Activated CD8-positive, alpha-beta memory T cell treated with anti-CD3 and anti-CD28 coated beads, Interleukin-2, amount 50 U/mL, for 48 hours (primary cell): ENCODE results near the gene DHX58.

Experiments used
- DNase-seq: peaks from one replicate; pipeline ENCODE4 v3.0.0-alpha.2; 2020

Gene DHX58

GRCh38 chr17:42079541-42079940 lies 33.0 kb downstream of the DHX58 start:
- no peak for DNase-seq

DNA sequence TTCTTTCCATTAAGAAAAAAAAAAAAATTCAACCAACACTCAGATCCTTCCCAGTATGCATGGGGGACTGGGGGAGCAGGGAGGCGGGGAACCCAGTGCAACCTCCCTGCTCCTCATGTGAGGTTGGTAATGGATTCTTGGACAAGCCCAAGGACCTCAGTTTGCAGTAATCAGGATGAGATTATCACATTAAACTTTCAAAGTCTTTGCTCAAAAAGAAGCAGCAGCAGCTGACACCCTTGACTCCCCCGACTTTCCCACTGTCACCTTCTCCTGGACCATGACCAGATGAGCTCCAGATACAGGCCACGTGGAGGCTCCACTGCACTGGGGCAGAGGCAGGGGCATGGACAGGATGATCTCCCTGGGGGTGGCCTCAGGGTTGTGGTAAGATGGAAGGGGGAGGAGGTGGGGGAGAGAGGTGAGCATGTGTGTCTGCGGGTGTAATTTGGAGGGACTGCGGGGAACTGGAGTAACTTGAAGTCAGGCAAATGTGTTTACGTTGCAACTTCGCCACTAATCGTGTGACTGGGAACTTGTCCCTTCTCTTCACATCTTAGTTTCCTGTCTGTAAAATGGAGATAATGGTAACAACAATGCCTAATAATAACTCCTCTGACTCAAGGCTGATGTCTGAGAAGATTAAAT lies 34.0 kb downstream of the DHX58 start:
- no peak for DNase-seq

- no peak for DNase-seq
Observed at GRCh38 chr17:42077755-42078154, 34.8 kb downstream of the DHX58 start.

GRCh38 chr17:42076797-42077559 lies 35.5 kb downstream of the DHX58 start:
- DNase-seq: no peak

DNA sequence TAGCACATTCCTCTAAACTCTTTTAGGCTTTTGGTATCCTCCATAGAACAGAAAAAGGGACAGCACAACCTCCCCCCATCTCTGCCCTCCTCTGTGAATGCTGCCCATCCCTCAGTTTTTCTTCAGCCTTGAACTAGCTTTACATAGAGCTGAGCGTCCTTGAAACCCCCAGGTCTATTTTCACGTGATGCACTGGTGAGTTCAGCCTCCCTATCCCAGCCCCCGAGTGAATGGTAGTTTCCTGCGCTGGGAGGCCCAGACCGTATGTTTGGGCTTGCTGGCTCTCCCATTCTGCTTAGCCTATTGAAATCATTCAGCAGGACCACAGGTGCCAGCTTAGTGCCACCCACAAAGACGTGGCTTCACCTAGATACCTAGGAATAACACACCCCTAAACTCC lies 36.7 kb downstream of the DHX58 start:
- no peak for DNase-seq

GRCh38 chr17:42072323-42073187 lies 40.0 kb downstream of the DHX58 start:
- no peak for DNase-seq

GRCh38 chr17:42071810-42072209 lies 40.7 kb downstream of the DHX58 start:
- DNase-seq: peak; percentile 65

GRCh38 chr17:42068979-42069378 lies 43.5 kb downstream of the DHX58 start:
- DNase-seq: no peak

DNA sequence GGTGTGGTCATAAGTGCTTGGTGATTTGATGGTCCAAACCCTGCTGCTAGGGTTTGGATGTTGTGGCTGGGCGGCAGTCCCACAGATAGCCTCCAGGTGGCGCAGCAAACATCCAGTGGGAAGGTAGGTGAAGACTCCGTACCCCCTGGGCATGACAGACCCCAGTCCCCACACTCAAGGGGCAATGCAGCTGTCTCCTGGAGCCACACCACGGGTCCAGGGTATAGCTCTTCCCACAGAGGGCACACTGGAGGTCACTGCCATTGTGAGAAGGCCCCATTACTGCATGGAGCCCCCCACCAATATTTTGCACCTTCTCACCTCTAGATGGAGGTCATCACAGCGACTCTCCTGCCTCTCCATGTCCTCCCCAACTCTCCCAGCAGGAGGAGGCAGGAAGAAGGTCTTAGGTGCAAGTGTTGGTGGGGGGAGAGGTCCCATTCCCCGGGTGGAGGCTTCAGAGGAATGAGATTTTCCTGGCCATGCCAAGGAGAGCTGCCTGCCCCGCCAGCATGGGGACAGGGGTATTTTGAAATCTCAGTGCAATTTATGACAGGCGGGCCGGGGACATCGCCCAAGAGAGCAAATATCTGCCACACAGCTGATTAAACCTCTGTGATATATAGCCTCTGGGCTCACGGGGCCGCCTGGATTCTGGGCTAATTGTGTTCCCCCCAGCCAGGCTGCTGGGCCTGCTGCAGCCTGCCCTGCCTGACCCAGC lies 45.0 kb downstream of the DHX58 start:
- peak; percentile 91 for DNase-seq

GRCh38 chr17:42065201-42065600 lies 47.3 kb downstream of the DHX58 start:
- no peak for DNase-seq

DNA sequence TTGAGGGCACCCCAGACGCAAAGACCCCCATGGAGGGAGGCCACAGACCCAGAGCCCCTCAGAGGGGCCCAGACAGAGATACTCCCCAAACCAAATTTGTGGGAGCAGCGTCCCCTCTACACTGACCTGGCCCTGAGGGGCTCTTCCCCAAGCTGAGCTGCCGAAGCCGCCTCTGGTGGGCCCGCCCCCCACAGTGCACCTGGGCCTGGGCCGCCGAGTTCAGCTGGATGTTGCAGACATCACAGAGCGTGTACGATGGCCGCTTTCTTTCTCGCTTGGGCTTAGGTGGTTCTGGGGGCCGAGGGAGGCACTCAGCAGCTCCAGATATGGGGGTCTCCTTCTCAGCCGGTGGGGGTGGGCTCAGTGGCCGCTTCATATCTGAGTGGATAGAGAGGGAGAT lies 49.8 kb downstream of the DHX58 start:
- no peak for DNase-seq

GRCh38 chr17:42061646-42062487 lies 50.6 kb downstream of the DHX58 start:
- no peak for DNase-seq

GRCh38 chr17:42060231-42060630 lies 52.3 kb downstream of the DHX58 start:
- no peak for DNase-seq

- DNase-seq: no peak
Observed at GRCh38 chr17:42059815-42060214, 52.7 kb downstream of the DHX58 start.

GRCh38 chr17:42058063-42058462 lies 54.5 kb downstream of the DHX58 start:
- no peak for DNase-seq

GRCh38 chr17:42056635-42057034 lies 55.9 kb downstream of the DHX58 start:
- no peak for DNase-seq

GRCh38 chr17:42055496-42055895 lies 57.0 kb downstream of the DHX58 start:
- DNase-seq: no peak

GRCh38 chr17:42055027-42055426 lies 57.5 kb downstream of the DHX58 start:
- DNase-seq: no peak

GRCh38 chr17:42053731-42054500 lies 58.6 kb downstream of the DHX58 start:
- DNase-seq: no peak

- DNase-seq: no peak
Observed at GRCh38 chr17:42052346-42052877, 60.1 kb downstream of the DHX58 start.

- no peak for DNase-seq
Observed at GRCh38 chr17:42051645-42052044, 60.9 kb downstream of the DHX58 start.
